Skin epidermis (tissue), 12 donors: ENCODE data around the gene C20orf96.
"Not testable (repeated sequence)": the region's sequence is repeated elsewhere in the genome, so short reads cannot be mapped to it uniquely, and the experiment has no call there.

Source experiments
- H3K27ac ChIP-seq, 21 experiments: fragments of 200-600 bp; sonication (generic) in 11 of 21; one replicate each; pipeline ENCODE4 v1.5.0; 2020; ENCODE audit warnings: mild to moderate bottlenecking in 3 of 21, inconsistent platforms in 2 of 21, moderate library complexity in 2 of 21
- H3K4me3 ChIP-seq, 7 experiments: fragments of 200-600 bp; sonication (generic) in 2 of 7; one replicate each; pipeline ENCODE4 v1.5.0; 2020; ENCODE audit warnings: inconsistent platforms in 2 of 7, mild to moderate bottlenecking in 2 of 7, moderate library complexity in 1 of 7

The C20orf96 gene

DNA sequence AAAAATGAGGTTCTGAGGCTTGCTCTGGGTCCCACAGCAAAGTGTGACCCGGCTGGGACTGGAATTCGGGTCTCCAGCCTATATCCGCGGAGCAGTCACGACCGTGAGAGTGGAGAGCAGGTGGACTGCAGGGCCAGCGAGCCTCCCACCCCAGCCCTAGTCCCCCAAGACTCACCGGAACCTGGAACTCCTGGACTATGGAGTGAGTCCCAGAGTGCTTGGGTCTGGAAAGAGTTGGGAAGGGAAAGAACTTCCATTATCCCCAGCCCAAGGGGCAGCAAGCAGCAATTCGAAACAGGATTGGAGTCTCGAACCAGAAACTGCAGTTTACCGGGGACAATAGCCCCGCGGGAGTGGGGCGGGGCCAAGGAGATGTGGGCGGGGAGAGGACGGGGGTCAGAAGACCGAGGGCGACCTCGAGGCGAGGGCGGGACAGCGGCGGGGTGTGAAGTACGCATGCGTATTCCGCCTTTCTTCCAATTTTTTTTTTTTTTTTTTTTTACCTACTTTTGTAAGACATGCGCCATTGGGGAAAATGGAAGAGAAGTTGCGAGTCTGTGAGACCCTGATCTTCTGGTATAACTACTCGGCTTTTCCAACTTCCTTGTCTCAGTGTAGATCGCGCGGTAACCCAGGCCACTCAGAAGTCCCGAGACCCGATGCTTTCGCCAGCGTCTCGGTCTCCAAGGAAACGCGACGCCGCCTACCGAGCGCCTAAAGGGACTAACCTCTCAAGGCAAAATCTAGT is at the start of gene C20orf96:
C20orf96 (minus strand) TSS at position 667 of the 748 bp plus-strand sequence; CDS start at position 527, 140 bp downstream.
- peak within 1 kb of the TSS; percentile 34 to 55 (median 47) for H3K4me3 ChIP-seq
- peak within 1 kb of the TSS in 20 of 21 experiments; percentile 28 to 82 (median 68) for H3K27ac ChIP-seq

- not testable (repeated sequence) for H3K27ac ChIP-seq
These were observed 45.5 kb upstream of the C20orf96 start for GRCh38 chr20:336040-336439.

GRCh38 chr20:334578-334977 is 44.0 kb upstream of the C20orf96 start:
- Histone ChIP-seq H3K27ac (no peak overlapping the region), H3K4me3 (no peak overlapping the region)

More at GRCh38 chr20:336040-336439, 45.5 kb upstream of the C20orf96 start:
- not testable (repeated sequence) for H3K4me3 ChIP-seq

- Histone ChIP-seq H3K27ac (peak overlapping the region in 1 of 21 experiments; percentile 11), H3K4me3 (no peak overlapping the region)
These were observed 39.9 kb upstream of the C20orf96 start for GRCh38 chr20:330233-331149.

- no peak overlapping the region for H3K4me3 ChIP-seq
- H3K27ac ChIP-seq: peak overlapping the region in 4 of 21 experiments; percentile 7 to 55 (median 24)
These were observed 39.3 kb upstream of the C20orf96 start for GRCh38 chr20:329851-330232.

GRCh38 chr20:328975-329695 is 38.6 kb upstream of the C20orf96 start:
- Histone ChIP-seq H3K4me3 (no peak overlapping the region), H3K27ac (peak overlapping the region in 6 of 21 experiments; percentile 25 to 92 (median 67))

GRCh38 chr20:328027-328974 is 37.8 kb upstream of the C20orf96 start:
- Histone ChIP-seq H3K4me3 (peak overlapping the region in 5 of 7 experiments; percentile 64 to 76 (median 72)), H3K27ac (peak overlapping the region in 14 of 21 experiments; percentile 4 to 93 (median 83))

DNA sequence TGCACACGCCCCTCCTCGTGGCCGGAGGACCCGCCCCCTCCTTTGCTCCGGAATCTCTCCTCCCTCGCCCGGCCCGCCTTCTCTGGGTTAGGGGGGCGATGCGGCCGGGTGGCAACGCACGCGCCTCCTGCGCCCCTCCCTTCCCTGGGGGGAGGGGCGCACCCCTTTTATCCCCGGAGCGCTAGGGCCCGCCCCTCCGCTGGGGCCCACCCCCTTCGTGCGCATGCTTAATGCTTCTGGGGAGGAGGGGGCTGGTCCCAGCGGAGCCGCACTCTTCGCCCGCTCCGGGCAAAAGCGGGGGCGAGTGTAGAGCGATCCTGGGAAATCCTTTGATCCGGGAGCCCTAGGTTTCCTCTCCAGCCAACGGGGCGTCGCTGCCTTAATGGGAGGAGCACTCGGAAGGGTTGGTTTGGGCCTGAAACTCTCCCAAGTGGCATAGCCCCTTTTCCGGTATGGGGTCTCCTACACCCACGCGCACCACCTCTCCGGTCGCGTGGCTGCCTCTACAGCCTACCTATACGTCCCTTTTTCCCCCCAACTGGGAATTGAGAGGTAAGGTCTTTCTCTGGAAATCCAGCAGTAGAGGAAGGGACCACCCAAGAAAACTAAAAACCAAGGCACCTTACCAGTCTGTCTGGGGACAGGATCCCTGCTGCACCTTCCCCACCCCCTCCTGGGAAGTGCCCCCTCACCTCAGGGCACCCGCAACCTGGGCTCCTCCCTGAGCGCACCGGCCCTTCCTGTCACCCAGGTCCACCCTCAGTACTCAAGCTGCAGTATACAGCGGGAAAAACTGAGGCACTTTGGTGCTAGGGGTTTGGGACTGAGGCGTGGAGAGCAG is 36.9 kb upstream of the C20orf96 start:
- H3K27ac ChIP-seq: peak overlapping the region in 18 of 21 experiments; percentile 4 to 93 (median 76)
- H3K4me3 ChIP-seq: peak overlapping the region; percentile 48 to 76 (median 64)

GRCh38 chr20:326645-327185 is 36.2 kb upstream of the C20orf96 start:
- H3K27ac ChIP-seq: peak overlapping the region in 19 of 21 experiments; percentile 56 to 93 (median 83)
- peak overlapping the region; percentile 48 to 76 (median 64) for H3K4me3 ChIP-seq

- peak overlapping the region; percentile 48 to 76 (median 64) for H3K4me3 ChIP-seq
- H3K27ac ChIP-seq: peak overlapping the region in 19 of 21 experiments; percentile 76 to 93 (median 83)
These were observed 35.5 kb upstream of the C20orf96 start for GRCh38 chr20:325889-326644.

DNA sequence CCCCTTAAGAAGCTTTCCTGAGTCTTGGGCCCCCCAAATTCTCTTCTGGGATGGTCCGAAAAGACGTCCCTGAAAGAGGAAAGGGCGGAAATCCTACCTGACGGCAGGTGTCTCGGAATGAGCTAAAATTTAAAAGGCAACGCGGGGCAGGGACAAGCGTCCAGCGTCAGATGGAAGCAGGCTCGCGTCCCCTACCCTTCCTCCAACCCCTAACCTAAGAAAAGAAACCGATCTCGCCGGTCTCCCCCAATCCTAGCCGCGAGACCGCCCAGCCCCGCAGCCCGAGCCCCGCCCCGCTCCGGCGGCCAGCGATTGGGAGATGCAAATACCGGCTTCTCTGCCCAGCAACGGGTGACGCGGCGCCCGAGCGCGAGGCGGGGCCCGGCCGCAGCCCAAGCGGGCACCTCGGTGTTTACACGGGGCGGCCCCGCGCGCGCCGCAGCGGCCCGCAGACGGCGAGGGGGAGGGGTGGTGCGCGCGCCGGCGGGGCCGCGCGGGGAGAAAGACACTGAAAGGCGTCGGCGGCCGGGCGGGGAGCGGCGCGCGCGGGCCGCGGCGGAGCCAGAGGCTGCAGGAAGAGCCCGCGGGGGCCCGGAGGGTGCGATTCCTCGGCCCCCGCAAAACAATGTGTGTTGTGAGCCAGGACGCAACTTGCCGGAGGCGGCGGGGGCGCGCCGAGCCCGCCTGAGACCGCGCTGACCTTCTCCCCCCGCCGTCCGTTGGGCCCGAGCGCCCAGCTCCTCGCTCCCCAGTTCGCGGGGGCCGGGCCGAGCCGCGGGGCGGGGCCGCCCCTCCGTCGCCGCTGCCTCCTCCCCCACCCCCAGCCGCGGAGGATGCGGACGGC is 34.7 kb upstream of the C20orf96 start, which contains the start of gene SOX12:
SOX12 (plus strand) TSS at position 508 of the 844 bp plus-strand sequence. CDS start 373 bp downstream, outside the sequence.
- H3K27ac ChIP-seq: peak within 1 kb of the TSS; percentile 74 to 93 (median 83)
- H3K4me3 ChIP-seq: peak within 1 kb of the TSS; percentile 48 to 76 (median 64)

- Histone ChIP-seq H3K4me3 (peak overlapping the region; percentile 48 to 76 (median 64)), H3K27ac (peak overlapping the region; percentile 35 to 93 (median 77))
These were observed 33.9 kb upstream of the C20orf96 start for GRCh38 chr20:324177-325044.

GRCh38 chr20:316316-317068 is 25.9 kb upstream of the C20orf96 start:
- Histone ChIP-seq H3K27ac (no peak overlapping the region), H3K4me3 (no peak overlapping the region)

DNA sequence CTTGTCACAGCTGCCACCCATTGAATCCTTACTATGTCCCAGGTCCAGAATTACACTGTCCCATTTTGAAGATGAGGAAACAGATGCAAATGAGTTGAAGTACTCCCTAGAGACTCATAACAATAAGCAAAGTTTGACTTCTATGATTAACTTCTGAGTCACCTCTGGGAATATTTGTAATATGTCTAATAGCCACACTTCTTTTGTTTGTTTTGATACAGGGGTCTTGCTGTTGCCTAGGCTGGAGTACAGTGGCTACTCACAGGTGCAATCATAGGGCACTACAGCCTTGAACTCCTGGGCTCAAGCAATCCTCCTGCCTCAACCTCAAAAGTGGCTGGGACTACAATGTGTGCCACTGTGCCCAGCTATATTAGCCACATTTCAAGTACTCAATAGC is 23.4 kb upstream of the C20orf96 start:
- H3K27ac ChIP-seq: no peak overlapping the region

More for the DNA sequence above, 23.4 kb upstream of the C20orf96 start:
- H3K4me3 ChIP-seq: no peak overlapping the region
